Fibroblast of villous mesenchyme (primary cell): Measurements from ENCODE around the gene BBIP1. TPM values are rescaled to one million over a fixed set of nuclear protein-coding genes. Genes with fewer than 3 reads are reported as not detected.

Source experiments
- DNase-seq: peaks from one replicate; pipeline ENCODE4 v3.0.0-alpha.2; 2010; ENCODE audit warnings: low read depth
- H3K4me3 ChIP-seq: 2 replicates; pipeline ENCODE4 v1.5.1; 2011; ENCODE audit warnings: low read depth, mild to moderate bottlenecking, low read length
- CTCF ChIP-seq: IDR thresholded peaks from 2 replicates; pipeline ENCODE4 v1.5.1; 2012; ENCODE audit warnings: low read depth, mild to moderate bottlenecking, low read length; ENCODE audit not compliant: insufficient read depth
- total RNA-seq: library from RNA; depleted of rRNA; stranded (reverse); fragments of >200 nt; gene quantifications from 2 replicates; pipeline ENCODE4 v1.2.3, GENCODE V29; 2012

BBIP1 gene
- total RNA-seq, 1 donor, result 23.3 TPM

GRCh38 chr10:110862961-110863360 is 56.0 kb downstream of the BBIP1 start:
- DNase-seq, result no peak
- H3K4me3 ChIP-seq, result no peak overlapping the region
- no peak for TF ChIP-seq CTCF

GRCh38 chr10:110861930-110862649 is 56.9 kb downstream of the BBIP1 start:
- no peak for TF ChIP-seq CTCF
- H3K4me3 ChIP-seq, result no peak overlapping the region
- peak; percentile 74 for DNase-seq

GRCh38 chr10:110861476-110861875 is 57.5 kb downstream of the BBIP1 start:
- TF ChIP-seq CTCF, result no peak
- no peak for DNase-seq

GRCh38 chr10:110860576-110861241 is 58.3 kb downstream of the BBIP1 start:
- H3K4me3 ChIP-seq, result no peak overlapping the region
- DNase-seq, result no peak
- TF ChIP-seq CTCF, result no peak

More at GRCh38 chr10:110861476-110861875, 57.5 kb downstream of the BBIP1 start:
- H3K4me3 ChIP-seq, result no peak overlapping the region

- no peak overlapping the region for H3K4me3 ChIP-seq
- DNase-seq, result peak; percentile 93
- no peak for TF ChIP-seq CTCF
These were observed 59.0 kb downstream of the BBIP1 start for GRCh38 chr10:110859973-110860376.

- H3K4me3 ChIP-seq, result no peak overlapping the region
- TF ChIP-seq CTCF, result no peak
- no peak for DNase-seq
These were observed 59.6 kb downstream of the BBIP1 start for GRCh38 chr10:110859206-110859972.
